ENCODE results near the gene ROR1.

DNA sequence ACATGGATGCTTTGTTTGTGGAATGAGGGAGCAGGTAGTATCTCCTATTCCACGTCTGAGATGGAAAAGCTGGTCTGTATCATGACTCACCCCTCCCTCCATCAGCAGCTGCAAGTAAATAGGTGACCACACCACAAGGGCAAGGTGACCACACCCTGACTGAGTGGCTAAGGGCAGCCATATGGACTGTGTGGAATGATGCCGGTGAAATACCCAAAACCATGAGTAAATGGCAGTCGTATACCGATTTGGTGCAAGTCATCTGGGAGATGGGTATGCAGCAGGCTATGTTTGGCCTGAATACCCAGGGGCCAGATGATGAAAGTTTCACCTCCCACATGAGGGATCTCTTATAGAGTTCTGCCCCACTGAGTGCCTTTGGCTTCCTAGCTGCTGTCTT is 413.8 kb downstream of the ROR1 start:
- TF ChIP-seq POLR2AphosphoS5 (IDR thresholded peaks at IDR 0.05; ENCODE audit: borderline replicate concordance, low read depth, low read length) (no peak), EZH2 (IDR thresholded peaks at IDR 0.05) (no peak), FOXP2 (optimal IDR thresholded peaks at IDR 0.05; ENCODE audit: control extremely low read depth, extremely low read length, insufficient read depth) (no peak)

Measured in SK-N-MC (cell line).